Measurements from ENCODE around the gene LHB. TPM values are rescaled to one million over a fixed set of nuclear protein-coding genes. Genes with fewer than 3 reads are reported as not detected.

LHB gene
- total RNA-seq, 2 donors from 2014 or later, result 0.59 TPM; not detected in 1

- Mint-ChIP-seq H3K27me3 (ENCODE audit: insufficient read depth) (no peaks in the 10 kb centered on the region), H3K4me1 (no peaks in the 10 kb centered on the region), H3K36me3 (ENCODE audit: low read depth) (peaks cover 39% of the 10 kb centered on the region), H3K9me3 (no peaks in the 10 kb centered on the region), H3K4me3 (no peak overlapping the region), H3K27ac (no peak overlapping the region)
- Histone ChIP-seq H3K4me3 (ENCODE audit: low read length) (no peak overlapping the region), H3K9me3 (ENCODE audit: control insufficient read depth, low read length) (no peaks in the 10 kb centered on the region), H3K27me3 (ENCODE audit: control insufficient read depth, insufficient read depth, low read length, poor library complexity, severe bottlenecking) (no peaks in the 10 kb centered on the region), H3K4me1 (ENCODE audit: control insufficient read depth, insufficient read depth, low read length) (no peaks in the 10 kb centered on the region), H3K27ac (ENCODE audit: low read depth, low read length) (no peak overlapping the region), H3K9ac (ENCODE audit: extremely low read depth, low read length, poor library complexity, severe bottlenecking) (no peak overlapping the region), H3K36me3 (ENCODE audit: control insufficient read depth, insufficient read depth, low read length) (peaks cover 22% of the 10 kb centered on the region)
- 93 to 99% methylated on average over 14 to 18 of the region's 18 CpGs for WGBS, 2 experiments (ENCODE audit: insufficient coverage in 1 of 2, insufficient read length in 1 of 2)
- no peak for TF ChIP-seq CTCF (conservative IDR thresholded peaks at IDR 0.05)
- no peak for DNase-seq
Observed at GRCh38 chr19:49009828-49010227, 7.1 kb downstream of the LHB start.

- no peak overlapping the region for H3K4me3 ChIP-seq (ENCODE audit: low read length)
- Mint-ChIP-seq H3K36me3 (ENCODE audit: low read depth) (peaks cover 31% of the 10 kb centered on the region), H3K27ac (no peak overlapping the region), H3K9me3 (no peaks in the 10 kb centered on the region), H3K27me3 (ENCODE audit: insufficient read depth) (no peaks in the 10 kb centered on the region), H3K4me3 (no peak overlapping the region), H3K4me1 (no peaks in the 10 kb centered on the region)
- no peak for DNase-seq
- WGBS, 2 experiments (ENCODE audit: insufficient coverage in 1 of 2, insufficient read length in 1 of 2), result 96 to 97% methylated on average over 15 to 22 of the region's 22 CpGs
- no peak for TF ChIP-seq CTCF (conservative IDR thresholded peaks at IDR 0.05)
- H3K4me1 ChIP-seq (ENCODE audit: control insufficient read depth, insufficient read depth, low read length), result no peaks in the 10 kb centered on the region
- no peaks in the 10 kb centered on the region for H3K9me3 ChIP-seq (ENCODE audit: control insufficient read depth, low read length)
- no peak overlapping the region for H3K9ac ChIP-seq (ENCODE audit: extremely low read depth, low read length, poor library complexity, severe bottlenecking)
- H3K27ac ChIP-seq (ENCODE audit: low read depth, low read length), result no peak overlapping the region
- H3K36me3 ChIP-seq (ENCODE audit: control insufficient read depth, insufficient read depth, low read length), result peaks cover 46% of the 10 kb centered on the region
- no peaks in the 10 kb centered on the region for H3K27me3 ChIP-seq (ENCODE audit: control insufficient read depth, insufficient read depth, low read length, poor library complexity, severe bottlenecking)
Observed at GRCh38 chr19:49006905-49007304, 10.0 kb downstream of the LHB start.

- Histone ChIP-seq H3K4me3 (ENCODE audit: low read length) (no peak overlapping the region), H3K9me3 (ENCODE audit: control insufficient read depth, low read length) (no peaks in the 10 kb centered on the region), H3K27ac (ENCODE audit: low read depth, low read length) (no peak overlapping the region), H3K4me1 (ENCODE audit: control insufficient read depth, insufficient read depth, low read length) (no peaks in the 10 kb centered on the region), H3K36me3 (ENCODE audit: control insufficient read depth, insufficient read depth, low read length) (peaks cover 44% of the 10 kb centered on the region), H3K27me3 (ENCODE audit: control insufficient read depth, insufficient read depth, low read length, poor library complexity, severe bottlenecking) (no peaks in the 10 kb centered on the region), H3K9ac (ENCODE audit: extremely low read depth, low read length, poor library complexity, severe bottlenecking) (no peak overlapping the region)
- H3K9me3 Mint-ChIP-seq, result no peaks in the 10 kb centered on the region
- no peak overlapping the region for H3K27ac Mint-ChIP-seq
- no peaks in the 10 kb centered on the region for H3K27me3 Mint-ChIP-seq (ENCODE audit: insufficient read depth)
- no peak for DNase-seq
- H3K4me1 Mint-ChIP-seq, result no peaks in the 10 kb centered on the region
- H3K4me3 Mint-ChIP-seq, result no peak overlapping the region
- WGBS, 2 experiments (ENCODE audit: insufficient coverage in 1 of 2, insufficient read length in 1 of 2), result 90 to 92% methylated on average over 6 to 7 of the region's 7 CpGs
- TF ChIP-seq CTCF (conservative IDR thresholded peaks at IDR 0.05), result no peak
- peaks cover 27% of the 10 kb centered on the region for H3K36me3 Mint-ChIP-seq (ENCODE audit: low read depth)
Observed at GRCh38 chr19:49004964-49005614, 11.8 kb downstream of the LHB start.

Measured in endodermal cell (in vitro differentiated cells).